Measurements from ENCODE around the gene ZMAT5.
"Not testable (repeated sequence)": the region's sequence is repeated elsewhere in the genome, so short reads cannot be mapped to it uniquely, and the experiment has no call there.

The ZMAT5 gene

GRCh38 chr22:29784451-29785361 lies 17.9 kb upstream of the ZMAT5 start:
- no peak for DNase-seq

GRCh38 chr22:29782061-29782845 lies 15.4 kb upstream of the ZMAT5 start:
- no peak for DNase-seq

- no peak for DNase-seq
These were observed 14.2 kb upstream of the ZMAT5 start for GRCh38 chr22:29780748-29781676.

GRCh38 chr22:29780220-29780619 lies 13.4 kb upstream of the ZMAT5 start:
- DNase-seq = no peak

- DNase-seq = no peak
These were observed 6.4 kb upstream of the ZMAT5 start for GRCh38 chr22:29773233-29773632.

GRCh38 chr22:29772170-29772641 lies 5.4 kb upstream of the ZMAT5 start:
- DNase-seq = no peak

- DNase-seq = no peak
These were observed 3.0 kb upstream of the ZMAT5 start for GRCh38 chr22:29769723-29770321.

GRCh38 chr22:29768052-29768693 lies 1.4 kb upstream of the ZMAT5 start:
- no peak for DNase-seq

GRCh38 chr22:29767171-29768051 lies 604 bp upstream of the ZMAT5 start, which contains the start of gene UQCR10:
UQCR10 (plus strand) TSS chr22:29767369; CDS start chr22:29767399, 30 bp downstream.
- DNase-seq = peak; percentile 90

- DNase-seq = no peak
These were observed 739 bp downstream of the ZMAT5 start for GRCh38 chr22:29765905-29766631.

GRCh38 chr22:29762263-29762662 lies 4.5 kb downstream of the ZMAT5 start:
- DNase-seq = peak; percentile 50

GRCh38 chr22:29758959-29759358 lies 7.8 kb downstream of the ZMAT5 start:
- no peak for DNase-seq

- no peak for DNase-seq
These were observed 8.7 kb downstream of the ZMAT5 start for GRCh38 chr22:29758068-29758622.

GRCh38 chr22:29757096-29757495 lies 9.7 kb downstream of the ZMAT5 start:
- no peak for DNase-seq

GRCh38 chr22:29756341-29756740 lies 10.5 kb downstream of the ZMAT5 start:
- DNase-seq = no peak

GRCh38 chr22:29755889-29756288 lies 10.9 kb downstream of the ZMAT5 start:
- no peak for DNase-seq

GRCh38 chr22:29754658-29755395 lies 12.0 kb downstream of the ZMAT5 start:
- DNase-seq = not testable (repeated sequence)

- DNase-seq = no peak
These were observed 12.8 kb downstream of the ZMAT5 start for GRCh38 chr22:29753808-29754657.
